Measurements from ENCODE around the gene BSG. TPM values are rescaled to one million over a fixed set of nuclear protein-coding genes. Genes with fewer than 3 reads are reported as not detected.

The BSG gene
- total RNA-seq (2014; rRNA removed; shearing (Covaris generic)) = 725 and 781 TPM in 2 replicates

GRCh38 chr19:572140-572742, at the start of gene BSG:
Gene BSG, plus strand, starts transcription at chr19:572596. Its CDS starts 39 bp downstream, at chr19:572635.
- DNase-seq (ENCODE audit: low spot score) = peak; percentile 92

- DNase-seq (ENCODE audit: low spot score) = no peak
These were observed 49.7 kb upstream of the BSG start for GRCh38 chr19:522726-523125.

GRCh38 chr19:524062-524674, 48.2 kb upstream of the BSG start:
- no peak for DNase-seq (ENCODE audit: low spot score)

GRCh38 chr19:525029-525428, 47.4 kb upstream of the BSG start:
- DNase-seq (ENCODE audit: low spot score) = no peak

- no peak for DNase-seq (ENCODE audit: low spot score)
These were observed 46.5 kb upstream of the BSG start for GRCh38 chr19:525857-526419.

GRCh38 chr19:530134-531008, 42.0 kb upstream of the BSG start:
- no peak for DNase-seq (ENCODE audit: low spot score)

- peak; percentile 65 for DNase-seq (ENCODE audit: low spot score)
These were observed 41.2 kb upstream of the BSG start for GRCh38 chr19:531009-531752.

GRCh38 chr19:531753-532560, 40.4 kb upstream of the BSG start, which contains the start of gene CDC34:
Gene CDC34, plus strand, starts transcription at chr19:531760. Its CDS starts 172 bp downstream, at chr19:531932.
- no peak for DNase-seq (ENCODE audit: low spot score)

GRCh38 chr19:532561-533363, 39.6 kb upstream of the BSG start:
- DNase-seq (ENCODE audit: low spot score) = peak; percentile 77

- DNase-seq (ENCODE audit: low spot score) = no peak
These were observed 38.9 kb upstream of the BSG start for GRCh38 chr19:533364-534058.

GRCh38 chr19:534088-534487, 38.3 kb upstream of the BSG start:
- no peak for DNase-seq (ENCODE audit: low spot score)

GRCh38 chr19:535017-535835, 37.2 kb upstream of the BSG start:
- no peak for DNase-seq (ENCODE audit: low spot score)

GRCh38 chr19:536031-536880, 36.1 kb upstream of the BSG start:
- no peak for DNase-seq (ENCODE audit: low spot score)

GRCh38 chr19:536881-537404, 35.5 kb upstream of the BSG start:
- no peak for DNase-seq (ENCODE audit: low spot score)

- DNase-seq (ENCODE audit: low spot score) = no peak
These were observed 33.6 kb upstream of the BSG start for GRCh38 chr19:538641-539428.

- DNase-seq (ENCODE audit: low spot score) = no peak
These were observed 32.9 kb upstream of the BSG start for GRCh38 chr19:539429-540030.

Data from HT-29 (cell line).